Right hindlimb (tissue), 1 donor: ENCODE results near the gene SPATS2L.

ENCODE experiments used
- DNase-seq: peaks from one replicate; pipeline ENCODE4 v3.0.0-alpha.2; 2018

Gene SPATS2L

GRCh38 chr2:200418399-200418798 is 111.9 kb downstream of the SPATS2L start:
- no peak for DNase-seq

GRCh38 chr2:200419325-200419724 is 112.8 kb downstream of the SPATS2L start:
- no peak for DNase-seq

GRCh38 chr2:200421270-200421669 is 114.8 kb downstream of the SPATS2L start:
- DNase-seq, result no peak

- DNase-seq, result no peak
Measured at GRCh38 chr2:200422071-200422470, 115.6 kb downstream of the SPATS2L start.

GRCh38 chr2:200422532-200423261 is 116.2 kb downstream of the SPATS2L start:
- no peak for DNase-seq

- no peak for DNase-seq
Measured at GRCh38 chr2:200423541-200423940, 117.0 kb downstream of the SPATS2L start.

GRCh38 chr2:200425026-200425821 is 118.7 kb downstream of the SPATS2L start:
- no peak for DNase-seq

- no peak for DNase-seq
Measured at GRCh38 chr2:200426754-200427153, 120.3 kb downstream of the SPATS2L start.

GRCh38 chr2:200428961-200429665 is 122.6 kb downstream of the SPATS2L start:
- DNase-seq, result no peak

- DNase-seq, result no peak
Measured at GRCh38 chr2:200430017-200430416, 123.5 kb downstream of the SPATS2L start.

- no peak for DNase-seq
Measured at GRCh38 chr2:200431996-200432705, 125.7 kb downstream of the SPATS2L start.

- DNase-seq, result no peak
Measured at GRCh38 chr2:200435379-200435778, 128.9 kb downstream of the SPATS2L start.

- no peak for DNase-seq
Measured at GRCh38 chr2:200438251-200438650, 131.8 kb downstream of the SPATS2L start.

- no peak for DNase-seq
Measured at GRCh38 chr2:200438846-200439245, 132.4 kb downstream of the SPATS2L start.

GRCh38 chr2:200439981-200440380 is 133.5 kb downstream of the SPATS2L start:
- DNase-seq, result no peak

- DNase-seq, result no peak
Measured at GRCh38 chr2:200442471-200442870, 136.0 kb downstream of the SPATS2L start.

- no peak for DNase-seq
Measured at GRCh38 chr2:200443376-200443775, 136.9 kb downstream of the SPATS2L start.

GRCh38 chr2:200443916-200444315 is 137.4 kb downstream of the SPATS2L start:
- DNase-seq, result no peak

- no peak for DNase-seq
Measured at GRCh38 chr2:200444530-200444929, 138.0 kb downstream of the SPATS2L start.

GRCh38 chr2:200445284-200445683 is 138.8 kb downstream of the SPATS2L start:
- DNase-seq, result no peak

- DNase-seq, result no peak
Measured at GRCh38 chr2:200446612-200447011, 140.1 kb downstream of the SPATS2L start.

GRCh38 chr2:200447139-200447855 is 140.8 kb downstream of the SPATS2L start:
- no peak for DNase-seq
